ENCODE results near the gene PCDH9. TPM values are rescaled to one million over a fixed set of nuclear protein-coding genes. Genes with fewer than 3 reads are reported as not detected.

PCDH9 gene
- total and polyA plus RNA-seq, 2 experiments from 2014 or later = 0.31 to 0.52 TPM

DNA sequence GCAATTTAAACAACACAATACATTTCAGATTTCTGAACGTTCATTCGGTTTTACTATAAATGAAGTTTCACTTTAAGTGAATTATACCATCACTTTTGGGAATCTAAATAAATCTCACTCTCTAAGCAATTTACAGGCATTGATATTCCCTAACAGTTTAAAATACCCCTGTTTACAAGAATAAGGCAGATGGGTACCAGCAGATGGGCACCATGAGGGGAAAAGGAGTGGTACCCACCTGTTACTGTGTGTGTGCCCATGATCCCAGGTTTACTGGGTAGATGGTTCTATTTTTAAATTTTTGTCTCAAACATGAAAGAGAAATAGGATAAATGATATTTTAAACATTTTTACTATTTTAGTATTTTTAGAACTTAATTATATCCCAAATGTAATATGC is 212.9 kb downstream of the PCDH9 start:
- TF ChIP-seq JUNB (IDR thresholded peaks at IDR 0.05; ENCODE audit: unreplicated experiment) (no peak), EZH2phosphoT487 (IDR thresholded peaks at IDR 0.05; ENCODE audit: unreplicated experiment) (no peak), ZNF462 (CRISPR knock-in tag; IDR thresholded peaks at IDR 0.05) (no peak), ETS1 (IDR thresholded peaks at IDR 0.05) (no peak), NANOG (IDR thresholded peaks at IDR 0.05; ENCODE audit: borderline replicate concordance) (no peak), POLR2AphosphoS5 (IDR thresholded peaks at IDR 0.05; ENCODE audit: low read depth) (no peak), EZH2 (IDR thresholded peaks at IDR 0.05; ENCODE audit: low read depth, unreplicated experiment) (no peak), ZNF331 (CRISPR knock-in tag; IDR thresholded peaks at IDR 0.05; ENCODE audit: low read depth) (no peak), STAT1 (IDR thresholded peaks at IDR 0.05; ENCODE audit: unreplicated experiment) (no peak), ZNF114 (CRISPR knock-in tag; IDR thresholded peaks at IDR 0.05) (no peak), CREB1 (CRISPR knock-in tag; IDR thresholded peaks at IDR 0.05; ENCODE audit: low read depth) (no peak)
- TF ChIP-seq, protein P1, sequence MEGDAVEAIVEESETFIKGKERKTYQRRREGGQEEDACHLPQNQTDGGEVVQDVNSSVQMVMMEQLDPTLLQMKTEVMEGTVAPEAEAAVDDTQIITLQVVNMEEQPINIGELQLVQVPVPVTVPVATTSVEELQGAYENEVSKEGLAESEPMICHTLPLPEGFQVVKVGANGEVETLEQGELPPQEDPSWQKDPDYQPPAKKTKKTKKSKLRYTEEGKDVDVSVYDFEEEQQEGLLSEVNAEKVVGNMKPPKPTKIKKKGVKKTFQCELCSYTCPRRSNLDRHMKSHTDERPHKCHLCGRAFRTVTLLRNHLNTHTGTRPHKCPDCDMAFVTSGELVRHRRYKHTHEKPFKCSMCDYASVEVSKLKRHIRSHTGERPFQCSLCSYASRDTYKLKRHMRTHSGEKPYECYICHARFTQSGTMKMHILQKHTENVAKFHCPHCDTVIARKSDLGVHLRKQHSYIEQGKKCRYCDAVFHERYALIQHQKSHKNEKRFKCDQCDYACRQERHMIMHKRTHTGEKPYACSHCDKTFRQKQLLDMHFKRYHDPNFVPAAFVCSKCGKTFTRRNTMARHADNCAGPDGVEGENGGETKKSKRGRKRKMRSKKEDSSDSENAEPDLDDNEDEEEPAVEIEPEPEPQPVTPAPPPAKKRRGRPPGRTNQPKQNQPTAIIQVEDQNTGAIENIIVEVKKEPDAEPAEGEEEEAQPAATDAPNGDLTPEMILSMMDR (conservative IDR thresholded peaks at IDR 0.05; ENCODE audit: low read depth in 2 of 2) = no peak
- TF ChIP-seq, protein P2, sequence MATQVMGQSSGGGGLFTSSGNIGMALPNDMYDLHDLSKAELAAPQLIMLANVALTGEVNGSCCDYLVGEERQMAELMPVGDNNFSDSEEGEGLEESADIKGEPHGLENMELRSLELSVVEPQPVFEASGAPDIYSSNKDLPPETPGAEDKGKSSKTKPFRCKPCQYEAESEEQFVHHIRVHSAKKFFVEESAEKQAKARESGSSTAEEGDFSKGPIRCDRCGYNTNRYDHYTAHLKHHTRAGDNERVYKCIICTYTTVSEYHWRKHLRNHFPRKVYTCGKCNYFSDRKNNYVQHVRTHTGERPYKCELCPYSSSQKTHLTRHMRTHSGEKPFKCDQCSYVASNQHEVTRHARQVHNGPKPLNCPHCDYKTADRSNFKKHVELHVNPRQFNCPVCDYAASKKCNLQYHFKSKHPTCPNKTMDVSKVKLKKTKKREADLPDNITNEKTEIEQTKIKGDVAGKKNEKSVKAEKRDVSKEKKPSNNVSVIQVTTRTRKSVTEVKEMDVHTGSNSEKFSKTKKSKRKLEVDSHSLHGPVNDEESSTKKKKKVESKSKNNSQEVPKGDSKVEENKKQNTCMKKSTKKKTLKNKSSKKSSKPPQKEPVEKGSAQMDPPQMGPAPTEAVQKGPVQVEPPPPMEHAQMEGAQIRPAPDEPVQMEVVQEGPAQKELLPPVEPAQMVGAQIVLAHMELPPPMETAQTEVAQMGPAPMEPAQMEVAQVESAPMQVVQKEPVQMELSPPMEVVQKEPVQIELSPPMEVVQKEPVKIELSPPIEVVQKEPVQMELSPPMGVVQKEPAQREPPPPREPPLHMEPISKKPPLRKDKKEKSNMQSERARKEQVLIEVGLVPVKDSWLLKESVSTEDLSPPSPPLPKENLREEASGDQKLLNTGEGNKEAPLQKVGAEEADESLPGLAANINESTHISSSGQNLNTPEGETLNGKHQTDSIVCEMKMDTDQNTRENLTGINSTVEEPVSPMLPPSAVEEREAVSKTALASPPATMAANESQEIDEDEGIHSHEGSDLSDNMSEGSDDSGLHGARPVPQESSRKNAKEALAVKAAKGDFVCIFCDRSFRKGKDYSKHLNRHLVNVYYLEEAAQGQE (IDR thresholded peaks at IDR 0.05; ENCODE audit: unreplicated experiment) = no peak
- Histone ChIP-seq H2AFZ (no peak overlapping the region), H3K4me2 (no peak overlapping the region), H3K4me3 (no peak overlapping the region), H3K27me3 (ENCODE audit: insufficient read depth) (no peaks in the 10 kb centered on the region), H4K20me1 (replicated peaks; ENCODE audit: insufficient read depth) (no peaks in the 10 kb centered on the region), H3K9me2 (ENCODE audit: insufficient read depth) (no peaks in the 10 kb centered on the region), H3K27ac (ENCODE audit: low read depth) (no peak overlapping the region), H3K4me1 (ENCODE audit: insufficient read depth) (peaks cover 2% of the 10 kb centered on the region; the same call in 1 of the 2 replicates), H3F3A (replicated peaks; ENCODE audit: low read depth) (no peaks in the 10 kb centered on the region), H3K79me2 (replicated peaks; ENCODE audit: insufficient read depth) (no peaks in the 10 kb centered on the region), H3K36me3 (ENCODE audit: insufficient read depth) (no peaks in the 10 kb centered on the region)
- H3K9me3 Mint-ChIP-seq = no peaks in the 10 kb centered on the region
- no peak overlapping the region for H3K4me3 Mint-ChIP-seq
- no peak overlapping the region for H3K27ac Mint-ChIP-seq
- H3K4me1 Mint-ChIP-seq = no peaks in the 10 kb centered on the region
- H3K36me3 Mint-ChIP-seq (ENCODE audit: low read depth) = no peaks in the 10 kb centered on the region
- ATAC-seq (no peak), DNase-seq (ENCODE audit: low spot score) (no peak)
- H3K27me3 Mint-ChIP-seq (ENCODE audit: insufficient read depth, low read depth, poor library complexity) = no peaks in the 10 kb centered on the region

All from GM23338 (cell line).